GM18517 (cell line): ENCODE measurements around the gene GIMD1.
A peak's percentile ranks its signal among the peaks of the same experiment; 100 is the strongest.
"Not testable (repeated sequence)": the region's sequence is repeated elsewhere in the genome, so short reads cannot be mapped to it uniquely, and the experiment has no call there.

Experiments used
- ATAC-seq: cut with Tn5 transposase; IDR thresholded peaks from one replicate; pipeline ENCODE4 v1.9.1; 2021; ENCODE audit warnings: mild to moderate bottlenecking, moderate library complexity; ENCODE audit not compliant: unreplicated experiment

The GIMD1 gene

DNA sequence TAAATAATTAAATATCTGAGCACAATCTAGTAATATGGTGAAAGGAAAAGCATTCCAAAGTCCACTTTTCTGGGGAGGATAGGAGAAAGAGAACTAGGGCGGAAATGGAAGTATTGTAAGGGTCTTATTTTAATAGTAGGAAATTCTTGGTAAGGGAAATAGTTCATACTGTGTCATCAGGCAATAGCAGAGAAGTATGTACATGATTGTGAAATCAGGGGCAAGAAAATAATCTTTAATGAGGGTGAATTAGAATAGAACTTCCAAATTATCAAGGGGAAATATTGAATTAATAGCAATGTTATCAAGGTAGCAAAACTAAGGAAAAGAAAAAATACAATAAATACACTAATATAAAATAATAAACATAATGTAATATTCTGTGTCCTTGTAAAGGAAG is 14.8 kb downstream of the GIMD1 start:
- no peak for ATAC-seq

DNA sequence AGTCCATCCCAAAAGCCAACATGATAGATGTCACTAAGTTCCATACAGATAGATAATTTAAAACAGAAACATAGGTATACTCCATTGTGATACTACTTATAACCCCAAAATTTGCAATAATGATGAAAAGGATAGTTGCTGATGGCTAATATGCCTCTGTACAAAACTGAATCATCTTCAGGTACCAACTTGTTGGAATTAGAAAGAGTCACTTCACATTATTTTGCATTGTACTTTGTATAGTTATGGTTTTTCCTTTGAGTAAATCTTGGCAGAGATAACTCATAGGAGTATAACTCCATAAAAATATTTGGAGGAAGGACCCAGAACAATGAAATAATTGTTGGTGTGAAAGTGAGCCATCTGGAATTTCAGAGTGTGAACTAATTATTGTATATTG is 17.6 kb downstream of the GIMD1 start:
- ATAC-seq = no peak

DNA sequence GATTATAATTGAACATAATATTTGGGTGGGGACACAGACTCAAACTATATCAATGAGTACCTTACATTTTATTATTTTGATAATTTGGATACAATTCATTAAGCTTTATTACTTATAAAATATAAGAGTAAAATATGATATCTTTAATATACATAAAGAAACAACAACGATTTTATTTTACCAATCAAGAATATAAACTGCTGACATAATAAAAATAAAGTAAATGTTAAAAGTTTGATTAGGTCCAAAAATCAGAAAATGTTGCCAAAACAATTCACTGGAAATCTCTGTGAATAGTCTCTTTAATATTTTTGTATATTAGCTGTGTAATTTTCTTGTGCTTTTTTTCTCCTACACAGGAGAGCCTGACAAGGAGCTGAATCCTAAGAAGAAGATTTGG is 21.4 kb downstream of the GIMD1 start:
- no peak for ATAC-seq

- no peak for ATAC-seq
Observed at GRCh38 chr4:106344647-106344970, 24.0 kb downstream of the GIMD1 start.

- ATAC-seq = no peak
Observed at GRCh38 chr4:106343865-106344646, 24.5 kb downstream of the GIMD1 start.

DNA sequence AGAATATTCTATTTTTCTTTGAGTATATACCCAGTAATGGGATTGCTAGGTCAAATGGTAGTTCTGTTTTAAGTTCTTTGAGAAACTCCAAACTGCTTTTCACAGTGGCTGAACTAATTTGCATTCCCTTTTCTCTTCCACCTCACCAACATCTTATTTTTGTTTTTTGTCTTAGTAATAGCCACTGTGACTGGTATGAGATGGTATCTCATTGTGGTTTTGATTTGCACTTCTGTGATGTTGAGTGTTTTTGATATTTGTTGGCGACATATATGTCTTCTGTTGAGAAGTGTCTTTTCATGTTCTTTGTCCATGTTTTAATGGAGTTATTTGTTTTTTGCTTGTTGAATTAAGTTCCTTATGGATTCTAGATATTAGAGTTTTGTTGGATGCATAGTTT is 27.8 kb downstream of the GIMD1 start:
- no peak for ATAC-seq

- no peak for ATAC-seq
Observed at GRCh38 chr4:106339431-106339830, 29.1 kb downstream of the GIMD1 start.

DNA sequence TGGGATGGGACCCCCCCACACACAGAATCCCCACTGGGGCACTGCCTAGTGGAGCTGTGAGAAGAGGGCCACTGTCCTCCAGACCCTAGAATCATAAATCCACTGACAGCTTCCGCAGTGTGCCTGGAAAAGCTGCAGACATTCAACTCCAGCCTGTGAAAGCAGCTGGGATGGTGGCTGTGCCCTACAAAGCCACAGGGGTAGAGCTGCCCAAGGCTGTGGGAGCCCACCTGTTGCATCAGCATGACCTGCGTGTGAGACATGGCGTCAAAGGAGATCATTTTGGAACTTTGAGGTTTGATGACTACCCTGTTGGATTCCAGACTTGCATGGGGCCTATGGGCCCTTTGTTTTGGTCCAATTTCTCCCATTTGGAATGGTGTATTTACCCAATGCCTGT is 29.9 kb downstream of the GIMD1 start:
- ATAC-seq = no peak

DNA sequence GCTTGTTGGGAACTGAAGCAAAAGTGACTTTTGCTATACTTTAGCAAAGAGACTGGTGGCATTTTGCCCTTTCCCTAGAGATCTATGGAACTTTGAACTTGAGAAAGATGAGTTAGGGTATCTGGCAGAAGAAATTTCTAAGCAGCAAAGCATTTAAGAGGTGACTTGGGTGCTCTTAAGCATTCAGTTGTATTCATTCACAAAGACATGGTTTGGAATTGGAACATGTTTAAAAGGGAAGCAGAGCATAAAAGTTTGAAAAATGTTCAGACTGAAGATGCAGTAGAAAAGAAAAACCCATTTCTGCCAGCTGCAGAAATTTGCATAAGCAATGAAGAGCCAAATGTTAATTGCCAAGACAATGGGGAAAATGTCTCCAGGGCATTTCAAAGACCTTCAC is 30.7 kb downstream of the GIMD1 start:
- ATAC-seq = no peak

DNA sequence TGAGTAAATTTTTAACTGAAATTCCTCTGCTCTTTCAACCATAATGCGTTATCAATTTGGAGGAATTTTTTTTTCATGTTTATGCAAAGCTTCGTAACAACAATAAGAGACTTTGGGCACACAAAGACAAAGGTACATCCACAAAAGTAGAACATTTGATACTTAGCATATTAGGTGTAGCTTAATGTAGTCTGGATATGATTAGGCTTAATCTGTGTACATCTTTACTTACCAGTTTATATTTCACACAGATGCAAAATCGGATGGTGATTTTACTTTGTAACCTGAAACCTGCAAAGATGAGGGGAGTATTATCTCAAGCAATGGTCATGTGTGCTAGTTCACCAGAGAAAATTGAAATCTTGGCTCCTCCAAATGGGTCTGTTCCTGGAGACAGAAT is 32.0 kb downstream of the GIMD1 start:
- no peak for ATAC-seq

- no peak for ATAC-seq
Observed at GRCh38 chr4:106334741-106335470, 33.7 kb downstream of the GIMD1 start.

DNA sequence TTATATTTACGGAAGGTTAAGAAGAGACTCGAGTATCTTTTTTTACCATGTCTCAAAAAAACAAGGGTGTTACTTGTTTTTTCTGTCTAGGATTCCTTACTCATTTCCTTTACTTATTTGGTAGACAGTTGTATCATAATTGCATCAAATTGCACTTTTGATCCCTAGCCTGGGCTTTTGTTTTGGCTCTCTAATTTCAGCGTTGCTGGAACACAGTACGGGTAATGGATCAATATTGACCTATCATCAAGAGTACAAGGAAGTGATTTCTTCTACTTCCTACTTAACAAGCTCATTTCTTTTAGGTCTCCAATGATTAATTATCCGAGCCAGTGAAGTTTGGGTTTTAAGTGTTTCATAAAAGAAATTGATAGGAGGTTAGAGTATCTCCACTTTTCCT is 35.4 kb downstream of the GIMD1 start:
- ATAC-seq = no peak

GRCh38 chr4:106329041-106329618 is 39.4 kb downstream of the GIMD1 start:
- ATAC-seq = peak; percentile 91

GRCh38 chr4:106325800-106326199 is 42.8 kb downstream of the GIMD1 start:
- ATAC-seq = no peak

DNA sequence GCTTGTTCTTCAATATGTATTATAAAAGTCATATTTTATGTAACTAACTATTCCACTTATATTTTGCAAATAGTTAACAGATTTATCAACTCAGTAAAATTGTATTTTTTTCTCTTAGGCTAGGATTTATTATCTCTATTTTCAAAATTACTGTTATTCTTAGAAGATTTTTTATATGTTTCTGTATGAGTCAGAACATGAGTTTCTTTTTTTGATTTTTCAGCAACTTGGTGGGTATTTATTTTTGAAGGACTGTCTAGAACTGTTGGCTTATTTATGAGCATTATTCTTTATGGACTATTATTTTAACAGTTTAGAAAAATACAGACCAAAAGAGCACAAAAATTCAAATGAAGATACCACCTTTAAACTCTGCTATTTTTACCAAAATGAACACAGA is 45.5 kb downstream of the GIMD1 start:
- ATAC-seq = no peak

DNA sequence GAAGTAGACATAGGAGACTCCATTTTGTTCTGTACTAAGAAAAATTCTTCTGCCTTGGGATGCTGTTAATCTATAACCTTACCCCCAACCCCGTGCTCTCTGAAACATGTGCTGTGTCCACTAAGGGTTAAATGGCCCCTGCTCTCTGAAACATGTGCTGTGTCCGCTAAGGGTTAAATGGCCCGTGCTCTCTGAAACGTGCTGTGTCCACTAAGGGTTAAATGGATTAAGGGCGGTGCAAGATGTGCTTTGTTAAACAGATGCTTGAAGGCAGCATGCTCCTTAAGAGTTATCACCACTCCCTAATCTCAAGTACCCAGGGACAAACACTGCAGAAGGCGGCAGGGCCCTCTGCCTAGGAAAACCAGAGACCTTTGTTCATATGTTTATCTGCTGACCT is 46.8 kb downstream of the GIMD1 start:
- ATAC-seq = not testable (repeated sequence)

DNA sequence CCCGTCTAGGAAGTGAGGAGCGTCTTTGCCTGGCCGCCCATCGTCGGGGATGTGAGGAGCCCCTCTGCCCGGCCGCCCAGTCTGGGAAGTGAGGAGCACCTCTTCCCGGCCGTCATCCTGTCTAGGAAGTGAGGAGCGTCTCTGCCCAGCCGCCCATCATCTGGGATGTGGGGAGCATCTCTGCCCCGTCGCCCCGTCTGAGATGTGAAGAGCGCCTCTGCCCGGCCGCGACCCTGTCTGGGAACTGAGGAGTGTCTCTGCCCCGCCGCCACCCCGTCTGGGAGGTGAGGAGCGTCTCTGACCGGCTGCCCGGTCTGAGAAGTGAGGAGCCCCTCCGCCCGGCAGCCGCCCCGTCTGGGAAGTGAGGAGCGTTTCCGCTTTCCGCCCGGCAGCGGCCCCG is 47.4 kb downstream of the GIMD1 start:
- ATAC-seq = not testable (repeated sequence)

DNA sequence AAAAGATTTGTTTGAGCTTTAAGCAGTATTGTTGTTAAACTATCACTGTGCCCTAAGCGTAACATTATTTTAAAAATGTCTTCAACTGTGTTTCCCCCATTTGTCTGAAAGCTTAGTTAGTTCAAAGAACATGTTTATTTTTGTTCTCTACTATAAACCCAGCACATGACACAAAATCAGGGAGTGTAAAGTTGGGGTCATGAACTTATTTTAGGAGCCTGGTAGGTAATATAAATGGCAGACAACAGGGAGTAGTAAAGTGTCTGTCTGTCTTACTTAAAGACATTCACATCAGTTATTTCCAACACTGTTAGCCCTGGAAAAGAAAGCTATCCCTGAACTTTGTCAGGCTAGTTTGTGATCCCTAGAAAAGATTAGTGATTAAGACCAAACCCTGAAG is 48.3 kb downstream of the GIMD1 start:
- ATAC-seq = no peak

GRCh38 chr4:106318511-106318910 is 50.1 kb downstream of the GIMD1 start:
- no peak for ATAC-seq

DNA sequence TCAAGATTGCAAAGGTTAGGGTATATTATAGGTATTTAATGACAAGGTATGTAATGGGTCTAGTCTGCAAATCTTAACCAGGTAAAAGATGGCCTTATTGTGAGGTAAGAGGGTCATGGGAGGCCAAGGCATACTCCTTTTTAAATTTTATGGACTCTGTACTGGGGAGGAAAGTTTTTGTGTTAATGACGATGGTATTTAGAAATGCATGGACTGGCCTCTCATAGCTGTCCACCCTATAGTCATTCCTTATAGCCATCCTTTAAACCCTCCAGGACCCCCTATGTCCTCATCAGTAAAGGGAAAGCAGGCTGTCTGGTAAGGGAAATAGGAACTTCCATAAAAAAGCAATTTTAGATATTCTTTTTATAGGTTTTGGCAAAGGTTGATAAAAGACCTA is 50.8 kb downstream of the GIMD1 start:
- no peak for ATAC-seq

- no peak for ATAC-seq
Observed at GRCh38 chr4:106316773-106317409, 51.7 kb downstream of the GIMD1 start.
